ENCODE results near the gene FGFR1OP2.
"Not testable (repeated sequence)": the region's sequence is repeated elsewhere in the genome, so short reads cannot be mapped to it uniquely, and the experiment has no call there.

FGFR1OP2 gene

GRCh38 chr12:26940516-26941214 lies 2.4 kb downstream of the FGFR1OP2 start:
- no peak for DNase-seq

DNA sequence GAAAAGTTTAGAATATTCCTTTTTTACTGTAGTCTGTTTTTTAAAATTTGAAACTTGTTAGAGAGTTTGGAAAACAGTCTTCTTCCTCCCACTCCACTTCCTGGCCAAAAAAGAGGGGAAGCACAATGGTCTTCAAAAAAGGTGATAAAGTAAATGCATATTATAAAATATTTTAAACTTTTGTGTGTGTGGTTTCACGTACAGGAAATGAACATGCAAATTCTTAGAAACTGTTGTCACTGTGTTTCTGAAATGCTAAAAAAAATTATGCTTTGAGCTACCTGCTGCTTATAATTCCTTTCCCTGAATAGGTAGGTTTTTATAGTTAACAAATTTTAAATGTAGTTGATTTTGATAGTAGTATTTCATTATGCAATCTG lies 2.9 kb downstream of the FGFR1OP2 start:
- DNase-seq = no peak

DNA sequence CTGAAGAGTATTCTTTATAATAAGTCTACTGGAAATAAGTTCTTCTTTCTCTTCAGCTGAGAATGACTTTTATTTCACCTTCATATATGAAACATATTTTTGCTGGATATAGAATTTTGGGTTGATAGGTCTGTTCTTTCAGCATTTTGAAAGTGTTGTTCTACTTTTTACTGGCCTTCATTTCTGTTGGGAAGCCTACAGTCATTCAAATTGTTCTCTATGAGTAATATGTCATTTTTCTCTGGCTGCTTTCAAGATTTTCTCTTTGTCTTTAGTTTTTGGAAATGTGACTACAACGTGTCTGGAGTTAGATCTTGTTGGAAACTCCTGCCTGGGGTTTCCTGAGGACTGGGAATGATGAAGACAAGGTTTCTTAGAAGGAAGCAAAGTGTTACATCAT lies 10.0 kb downstream of the FGFR1OP2 start:
- no peak for DNase-seq

DNA sequence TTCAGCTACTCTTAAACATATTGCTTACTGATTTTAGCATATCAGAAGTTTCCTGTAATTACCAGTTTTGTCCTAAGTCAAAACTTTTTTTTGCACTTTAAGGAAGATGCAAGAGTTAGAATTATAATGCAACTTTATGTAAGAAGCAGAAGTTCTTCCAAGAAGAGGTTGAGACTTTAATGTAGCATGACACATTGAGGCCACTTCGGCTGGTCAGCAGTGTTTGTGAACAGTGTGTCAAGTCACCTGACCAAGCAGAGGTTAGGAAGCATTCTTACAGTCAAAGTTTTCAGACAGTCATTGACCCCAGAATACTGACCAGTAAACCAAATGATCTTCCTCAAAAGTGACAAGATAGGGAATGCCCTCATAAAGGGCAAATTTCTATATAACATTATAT lies 15.2 kb downstream of the FGFR1OP2 start:
- no peak for DNase-seq

DNA sequence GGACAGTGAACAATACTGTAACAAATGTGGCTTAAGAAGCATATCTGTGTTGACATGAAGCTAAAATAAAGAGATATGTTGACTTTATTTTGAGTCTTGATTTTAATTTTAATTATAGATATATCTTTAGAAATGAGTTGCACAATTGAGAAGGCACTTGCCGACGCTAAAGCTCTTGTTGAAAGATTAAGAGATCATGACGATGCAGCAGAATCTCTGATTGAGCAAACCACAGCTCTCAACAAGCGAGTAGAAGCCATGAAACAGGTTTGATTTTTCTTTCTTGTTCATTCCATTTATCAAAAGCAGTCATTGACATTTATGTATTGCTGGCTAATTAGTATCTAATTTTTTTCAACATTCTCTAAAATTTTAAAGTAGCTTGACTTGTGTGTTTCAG lies 15.8 kb downstream of the FGFR1OP2 start:
- DNase-seq = no peak

- DNase-seq = not testable (repeated sequence)
These were observed 23.1 kb downstream of the FGFR1OP2 start for GRCh38 chr12:26961391-26961790.

DNA sequence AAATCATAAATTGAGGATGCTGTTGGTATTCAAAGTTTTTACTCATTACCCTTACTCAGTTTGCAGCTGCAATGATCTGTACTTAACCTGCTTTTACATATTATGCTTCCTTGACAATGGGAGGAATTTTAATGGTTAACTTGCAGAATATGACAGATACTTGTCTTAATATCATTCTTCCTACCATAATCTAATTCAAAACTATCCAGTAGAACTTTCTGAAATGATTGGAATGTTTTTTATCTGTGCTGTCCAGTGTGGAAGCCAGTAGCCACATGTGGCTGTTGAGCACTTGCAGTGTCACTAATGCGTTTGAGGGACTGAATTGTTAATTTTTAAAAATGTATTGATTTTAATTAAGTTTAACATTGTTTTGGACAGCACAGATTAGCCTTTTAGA lies 23.5 kb downstream of the FGFR1OP2 start:
- DNase-seq = no peak

DNA sequence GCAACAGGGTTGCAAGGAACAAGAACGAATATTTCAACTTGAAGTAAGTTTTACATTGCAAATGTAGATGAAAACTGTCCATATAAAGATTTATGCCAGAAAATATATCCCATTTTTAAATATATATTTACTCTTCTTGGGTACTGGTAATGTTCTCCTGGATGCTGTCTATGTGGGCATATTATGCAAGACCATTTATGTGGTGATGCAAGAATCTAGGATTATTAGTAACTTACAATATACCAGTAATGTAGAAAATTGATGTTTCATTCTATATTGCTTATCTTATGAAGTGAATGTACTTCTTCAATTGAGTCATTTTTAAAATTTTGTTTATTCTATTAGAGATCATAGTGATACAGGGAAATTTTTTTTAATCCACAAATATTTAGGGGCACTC lies 25.1 kb downstream of the FGFR1OP2 start:
- DNase-seq = no peak

- DNase-seq = no peak
These were observed 28.6 kb downstream of the FGFR1OP2 start for GRCh38 chr12:26966842-26967241.

DNA sequence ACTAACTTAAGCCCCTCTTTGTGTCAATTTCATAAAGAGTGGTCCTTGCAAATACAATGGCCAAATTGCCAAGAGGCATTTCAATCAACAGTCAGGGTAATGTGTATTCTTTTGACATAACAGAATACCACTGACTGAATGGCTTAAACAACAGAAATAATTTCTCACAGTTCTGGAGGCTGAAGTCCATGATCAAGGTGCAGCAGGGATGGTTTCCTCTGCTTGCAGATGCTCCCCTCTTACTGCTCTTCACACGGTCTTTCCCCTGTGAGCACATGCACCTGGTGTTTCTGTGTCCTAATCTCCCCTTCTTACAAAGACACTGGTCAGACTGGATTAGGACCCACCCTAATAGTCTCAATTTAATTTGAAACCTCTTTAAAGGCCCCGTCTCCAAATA lies 31.9 kb downstream of the FGFR1OP2 start:
- no peak for DNase-seq

- no peak for DNase-seq
These were observed 33.7 kb downstream of the FGFR1OP2 start for GRCh38 chr12:26971963-26972362.

- DNase-seq = no peak
These were observed 38.4 kb downstream of the FGFR1OP2 start for GRCh38 chr12:26976687-26977086.

DNA sequence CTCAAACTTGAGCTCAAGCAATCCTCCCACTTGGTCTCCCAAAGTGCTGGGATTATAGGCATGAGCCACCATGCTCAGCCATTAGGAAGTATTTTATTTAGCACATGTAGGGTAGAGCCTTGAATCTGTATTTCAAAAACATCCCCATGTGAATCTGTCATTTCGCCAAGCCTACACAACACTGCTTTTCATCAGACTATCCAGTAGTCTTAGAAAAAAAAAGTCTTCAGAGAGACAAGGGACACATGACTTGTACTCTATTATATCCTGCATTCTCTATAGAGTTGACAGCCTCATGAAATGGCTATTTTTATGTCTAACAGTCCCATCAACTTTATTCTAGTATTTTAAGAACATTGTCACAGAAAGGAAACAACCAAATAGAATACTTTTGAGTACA lies 40.5 kb downstream of the FGFR1OP2 start:
- no peak for DNase-seq

GRCh38 chr12:26979733-26980132 lies 41.5 kb downstream of the FGFR1OP2 start:
- no peak for DNase-seq

GRCh38 chr12:26982866-26983265 lies 44.6 kb downstream of the FGFR1OP2 start:
- DNase-seq = no peak

DNA sequence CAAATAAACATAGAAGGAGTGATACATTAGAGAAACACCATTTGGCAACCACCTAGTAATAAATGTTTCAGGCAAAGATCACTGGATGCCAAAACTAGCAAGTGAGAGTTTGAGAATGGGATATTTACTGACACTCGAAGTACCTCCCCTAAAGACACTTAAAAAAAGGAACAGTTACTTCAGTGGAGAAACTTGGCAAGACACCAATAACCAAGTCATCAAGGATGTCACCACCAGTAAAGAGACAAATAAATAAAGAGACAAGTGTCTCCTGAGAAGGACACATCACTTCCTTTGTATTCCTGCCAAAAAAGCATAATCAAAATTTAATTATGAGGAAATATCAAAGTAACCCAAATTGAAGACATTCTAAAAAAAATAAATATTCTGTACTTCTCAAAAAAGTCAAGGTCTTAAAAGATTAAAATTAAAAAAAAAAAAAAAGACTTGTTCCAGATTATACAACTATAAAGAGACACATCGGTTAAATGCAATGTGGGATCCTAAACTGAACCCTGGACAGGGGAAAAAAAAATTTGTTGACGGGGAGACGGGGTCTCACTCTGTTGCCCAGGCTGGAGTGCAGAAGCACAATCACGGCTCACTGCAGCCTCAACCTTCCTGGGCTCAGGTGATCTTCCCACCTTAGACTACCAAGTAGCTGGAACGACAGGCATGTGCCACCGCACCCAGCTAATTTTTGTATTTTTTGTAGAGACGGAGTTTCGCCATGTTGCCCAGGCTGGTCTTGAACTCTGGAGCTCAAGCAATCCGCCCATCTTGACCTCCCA lies 49.6 kb downstream of the FGFR1OP2 start:
- no peak for DNase-seq

GRCh38 chr12:26988703-26989102 lies 50.4 kb downstream of the FGFR1OP2 start:
- no peak for DNase-seq

DNA sequence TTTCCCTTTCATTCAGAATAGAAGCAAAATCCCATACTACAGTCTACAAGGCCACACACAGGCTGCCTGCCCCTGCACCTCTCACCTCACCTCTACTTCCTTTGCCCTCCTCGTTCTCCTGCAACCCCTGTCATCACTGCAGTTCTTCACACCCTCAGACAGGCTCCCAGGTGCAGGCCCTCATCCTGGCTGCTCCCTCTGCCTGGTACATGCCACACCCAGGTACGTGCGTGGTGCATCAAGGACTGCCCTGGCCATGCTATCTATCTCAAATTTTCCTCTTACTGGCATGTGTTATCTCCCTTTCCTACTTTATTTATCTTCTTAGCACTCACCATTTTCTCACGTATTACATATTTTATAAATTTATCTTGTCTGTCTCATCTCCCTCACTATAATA lies 51.6 kb downstream of the FGFR1OP2 start:
- DNase-seq = no peak

DNA sequence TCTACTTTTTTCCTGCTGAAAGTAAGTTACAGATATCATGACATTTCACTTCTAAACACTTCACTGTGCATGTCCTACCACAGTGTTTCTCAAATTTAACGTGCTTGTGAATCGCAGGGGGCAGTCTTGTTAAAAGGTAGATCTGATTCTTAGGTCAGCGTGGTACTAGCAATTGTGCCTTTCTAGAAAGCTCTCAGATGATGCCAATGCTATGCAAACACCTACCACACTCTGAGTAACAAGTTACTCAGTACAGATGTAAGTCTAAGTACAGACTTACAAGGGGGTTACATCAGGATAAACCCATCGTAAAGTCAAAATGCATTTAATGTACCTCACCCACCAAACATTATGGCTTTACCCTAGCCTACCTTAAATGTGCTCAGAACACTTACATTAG lies 53.6 kb downstream of the FGFR1OP2 start:
- no peak for DNase-seq

DNA sequence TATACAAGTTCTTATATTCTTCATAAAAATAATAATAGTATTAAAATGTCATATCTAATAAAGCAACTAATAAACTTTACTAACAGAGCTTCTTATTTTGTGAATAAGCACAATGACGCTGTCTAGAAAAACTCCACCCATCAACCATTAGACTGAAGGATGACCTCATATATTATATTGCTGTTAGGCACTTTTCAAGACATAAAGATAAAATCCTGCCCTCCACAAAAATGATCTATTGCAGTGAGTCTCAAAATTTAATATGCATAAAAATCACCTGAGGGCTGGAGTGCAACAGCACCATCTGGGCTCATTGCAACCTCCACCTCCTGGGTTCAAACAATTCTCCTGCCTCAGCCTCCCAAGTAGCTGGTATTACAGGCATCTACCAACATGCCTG lies 55.8 kb downstream of the FGFR1OP2 start:
- DNase-seq = no peak

- DNase-seq = no peak
These were observed 57.4 kb downstream of the FGFR1OP2 start for GRCh38 chr12:26995706-26996105.

GRCh38 chr12:26997003-26997402 lies 58.7 kb downstream of the FGFR1OP2 start:
- no peak for DNase-seq

GRCh38 chr12:27000961-27001360 lies 62.7 kb downstream of the FGFR1OP2 start:
- no peak for DNase-seq
